ENCODE data around the gene ATF6.

The ATF6 gene

GRCh38 chr1:161999301-162000052 is 233.4 kb downstream of the ATF6 start:
- DNase-seq (ENCODE audit: low read depth, low spot score), result no peak

DNA sequence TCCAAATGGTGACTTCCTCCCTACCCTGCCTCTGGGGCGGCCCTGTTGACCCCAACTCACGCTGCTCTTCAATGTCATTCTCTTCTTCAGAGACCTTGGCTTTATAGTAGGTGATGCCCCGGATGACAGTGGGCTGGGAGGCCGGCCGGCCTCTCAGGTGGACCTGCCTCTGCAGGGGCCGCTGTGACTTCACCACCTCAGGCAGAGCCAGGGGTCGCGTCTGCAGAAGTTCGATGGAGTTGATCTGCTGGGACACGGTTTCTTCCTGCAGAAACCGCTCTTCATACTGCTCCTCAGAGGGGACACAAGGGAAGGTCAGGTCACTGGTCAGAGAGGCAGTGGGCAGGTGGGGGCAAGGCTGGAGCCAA is 233.9 kb downstream of the ATF6 start:
- DNase-seq (ENCODE audit: low read depth, low spot score), result no peak

- DNase-seq (ENCODE audit: low read depth, low spot score), result no peak
These were observed 237.1 kb downstream of the ATF6 start for GRCh38 chr1:162003061-162003829.

DNA sequence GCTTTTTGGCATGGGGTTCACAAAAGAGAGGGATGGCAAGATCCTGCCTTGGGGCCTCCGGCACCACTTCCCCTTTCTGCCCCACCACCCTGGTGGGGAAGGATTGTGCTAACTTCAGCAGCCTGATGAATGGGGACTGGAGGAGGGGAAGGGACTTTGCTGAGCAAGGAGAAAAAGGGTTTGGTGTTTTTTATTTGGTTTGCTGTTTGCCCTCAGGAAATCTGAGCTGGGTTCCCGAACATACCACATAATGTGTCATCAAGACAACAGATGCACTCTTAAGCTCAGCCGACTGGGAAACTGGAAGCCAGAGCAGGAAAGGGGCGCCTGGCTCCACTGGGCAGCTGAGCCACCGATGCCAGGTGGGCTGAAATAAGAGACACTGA is 237.7 kb downstream of the ATF6 start:
- no peak for DNase-seq (ENCODE audit: low read depth, low spot score)

DNA sequence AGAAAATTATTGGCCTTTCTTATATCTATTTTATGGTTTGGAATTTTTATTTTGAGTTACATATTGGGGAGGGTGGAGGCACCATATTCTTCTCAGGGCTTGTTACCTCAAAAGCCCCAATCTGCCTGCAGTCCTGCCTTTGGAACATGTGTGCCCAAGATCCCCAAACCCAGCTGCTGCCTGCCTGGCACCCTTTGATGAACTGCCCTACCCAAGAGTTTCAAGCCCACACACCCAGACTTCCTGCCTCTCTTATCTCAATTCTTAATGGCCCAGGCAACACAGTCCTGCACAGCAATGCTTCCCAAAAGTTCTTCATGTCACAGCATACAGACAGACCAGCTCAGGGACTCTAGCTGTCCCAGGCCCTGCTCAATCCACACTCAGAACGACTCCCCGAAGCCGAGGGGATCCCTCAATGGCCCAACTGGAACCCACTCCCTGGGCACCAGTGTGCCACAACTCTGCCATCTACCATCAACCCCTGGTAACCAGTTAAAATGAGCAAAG is 238.4 kb downstream of the ATF6 start:
- no peak for DNase-seq (ENCODE audit: low read depth, low spot score)

GRCh38 chr1:162006081-162006480 is 240.0 kb downstream of the ATF6 start:
- no peak for DNase-seq (ENCODE audit: low read depth, low spot score)

GRCh38 chr1:162007466-162007865 is 241.3 kb downstream of the ATF6 start:
- DNase-seq (ENCODE audit: low read depth, low spot score), result no peak

GRCh38 chr1:162008799-162009198 is 242.7 kb downstream of the ATF6 start:
- no peak for DNase-seq (ENCODE audit: low read depth, low spot score)

DNA sequence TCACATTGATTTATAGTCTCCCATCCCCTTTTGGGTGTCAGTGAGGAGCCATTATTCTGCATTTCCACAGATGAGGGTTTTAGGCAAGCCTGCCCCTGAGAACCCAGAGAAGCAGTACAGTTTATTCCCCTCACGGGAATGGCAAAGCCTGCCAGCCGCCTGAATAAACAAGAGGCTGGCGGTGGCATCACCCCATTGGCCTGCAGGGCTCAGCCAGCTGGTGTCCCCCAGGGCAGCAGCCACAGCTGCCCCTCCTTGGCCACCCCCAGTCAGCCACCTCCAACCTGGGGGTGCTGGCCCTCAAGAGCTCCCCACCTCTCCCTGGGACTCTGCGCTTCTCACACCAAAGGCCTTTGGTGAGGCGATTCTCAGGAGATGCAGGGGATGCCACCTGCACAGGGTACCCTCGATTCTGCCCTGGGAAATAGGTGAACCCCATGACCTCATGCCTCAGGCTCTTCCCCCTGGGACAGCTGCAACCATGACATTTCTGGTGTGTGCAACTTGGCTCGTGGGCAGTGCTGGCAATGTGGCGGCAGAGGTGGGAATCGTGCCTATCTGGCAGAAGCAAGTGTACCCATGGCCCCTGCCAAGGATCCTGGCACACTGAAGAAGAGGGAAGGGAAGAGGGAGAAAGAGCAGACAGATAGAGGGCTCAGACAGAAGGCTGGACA is 243.5 kb downstream of the ATF6 start:
- DNase-seq (ENCODE audit: low read depth, low spot score), result no peak

DNA sequence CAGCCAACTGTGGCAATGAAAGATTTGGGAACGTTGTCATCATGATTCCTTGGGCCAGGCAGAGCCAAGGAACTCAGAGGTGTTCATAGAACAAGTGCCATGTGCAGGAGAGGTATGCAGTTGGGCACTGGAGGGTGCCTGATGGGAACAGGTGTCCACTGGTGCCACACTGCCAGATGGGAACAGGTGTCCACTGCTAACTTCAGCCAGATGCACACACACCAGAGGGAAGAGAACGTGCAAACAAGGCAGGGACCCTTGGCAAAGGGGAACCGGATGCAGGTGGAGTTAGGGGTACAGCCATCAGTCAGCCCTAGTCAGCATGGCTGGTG is 244.0 kb downstream of the ATF6 start:
- no peak for DNase-seq (ENCODE audit: low read depth, low spot score)

DNA sequence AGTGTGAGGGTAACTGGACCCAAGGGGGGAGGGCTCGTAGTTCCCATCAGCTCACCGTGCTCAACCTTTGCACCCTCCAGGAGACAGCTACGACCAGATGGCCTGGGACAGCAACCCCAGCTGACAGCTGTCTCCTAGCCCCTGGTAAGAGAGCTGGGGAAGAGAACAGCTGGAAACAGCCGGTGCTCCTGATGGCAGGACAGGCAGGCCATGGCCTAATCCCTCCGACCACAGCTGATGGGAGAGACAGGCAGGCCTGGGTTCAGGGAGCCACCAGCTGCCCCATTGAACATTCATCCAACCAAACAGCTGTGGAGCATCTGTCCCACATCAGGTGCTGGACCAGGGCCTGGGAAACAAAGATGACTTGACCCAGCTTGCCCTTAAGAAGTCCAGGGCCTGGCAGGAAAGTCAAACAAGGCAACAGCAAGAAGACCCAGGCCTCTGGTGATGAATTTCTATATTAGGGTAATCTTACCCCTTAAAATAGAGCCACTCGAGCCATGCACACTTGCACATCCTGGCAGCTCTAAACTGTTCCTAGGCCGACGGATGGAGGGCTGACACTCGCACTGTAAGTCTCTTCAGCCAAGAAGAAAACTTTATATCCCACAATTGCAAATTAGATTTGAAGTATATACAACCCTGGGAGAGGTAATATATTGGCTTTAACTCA is 245.4 kb downstream of the ATF6 start:
- no peak for DNase-seq (ENCODE audit: low read depth, low spot score)

GRCh38 chr1:162013289-162013688 is 247.2 kb downstream of the ATF6 start:
- DNase-seq (ENCODE audit: low read depth, low spot score), result no peak
